Measurements from ENCODE around the gene ABCB9. TPM values are rescaled to one million over a fixed set of nuclear protein-coding genes. Genes with fewer than 3 reads are reported as not detected.

Gene ABCB9
- total RNA-seq, 1 experiment from 2014 or later = 4.6 TPM

DNA sequence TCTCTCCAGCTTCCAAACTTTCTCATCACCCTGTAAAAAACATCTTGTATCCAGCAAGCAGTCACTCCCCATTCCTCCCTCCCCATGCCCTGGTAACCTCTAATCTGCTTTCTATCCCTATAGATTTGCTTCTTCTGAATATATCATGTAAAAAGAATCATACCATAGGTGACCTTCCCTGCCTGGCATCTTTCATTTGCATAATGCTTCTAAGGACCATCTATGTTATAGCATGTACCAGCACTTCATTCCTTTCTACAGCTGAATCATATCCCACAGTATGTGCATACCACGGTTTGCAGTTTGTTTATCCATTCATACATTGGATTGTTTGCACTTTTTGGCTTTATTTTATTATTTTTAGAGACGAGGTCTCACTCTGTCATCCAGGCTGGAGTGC, 47.4 kb downstream of the ABCB9 start:
- no peaks in the 10 kb centered on the region for H3K9me3 ChIP-seq (ENCODE audit: control insufficient read depth, low read depth, low read length)
- no peak overlapping the region for H3K56ac ChIP-seq (ENCODE audit: insufficient read length, low read depth, low read length)
- H3K27ac ChIP-seq (ENCODE audit: insufficient read length, low read depth, low read length) = no peak overlapping the region
- no peak for DNase-seq
- Mint-ChIP-seq H3K36me3 (ENCODE audit: insufficient read depth in 1 of 3, low read depth in 3 of 3) (no peaks in the 10 kb centered on the region), H3K4me3 (no peak overlapping the region), H3K27ac (no peak overlapping the region), H3K9me3 (no peaks in the 10 kb centered on the region), H3K4me1 (no peaks in the 10 kb centered on the region), H3K27me3 (ENCODE audit: low read depth) (peaks cover 25% of the 10 kb centered on the region)
- H2BK20ac ChIP-seq (ENCODE audit: low read depth, low read length, poor library complexity, severe bottlenecking) = no peak overlapping the region
- H3K23ac ChIP-seq (ENCODE audit: insufficient read length, low read depth, low read length) = no peak overlapping the region
- no peaks in the 10 kb centered on the region for H4K20me1 ChIP-seq (ENCODE audit: control insufficient read depth, insufficient read depth, insufficient read length)
- no peak overlapping the region for H3T11ph ChIP-seq (ENCODE audit: low read length)
- no peak overlapping the region for H2AFZ ChIP-seq (ENCODE audit: low read length)
- no peak overlapping the region for H2BK12ac ChIP-seq (ENCODE audit: insufficient read length, low read depth, low read length)
- H3K18ac ChIP-seq (ENCODE audit: insufficient read length, low read depth, low read length) = no peak overlapping the region
- no peaks in the 10 kb centered on the region for H3K79me1 ChIP-seq (ENCODE audit: insufficient read depth, low read depth, low read length, poor library complexity, severe bottlenecking)
- H4K5ac ChIP-seq (ENCODE audit: insufficient read length, low read depth, low read length) = no peak overlapping the region
- H2AK5ac ChIP-seq (ENCODE audit: insufficient read length, low read length) = no peak overlapping the region
- no peak overlapping the region for H2BK15ac ChIP-seq (ENCODE audit: low read depth, low read length)
- H3K9ac ChIP-seq (ENCODE audit: extremely low read depth, insufficient read length, low read length) = no peak overlapping the region
- no peak overlapping the region for H2BK5ac ChIP-seq (ENCODE audit: insufficient read length, low read length)
- TF ChIP-seq, protein P1, sequence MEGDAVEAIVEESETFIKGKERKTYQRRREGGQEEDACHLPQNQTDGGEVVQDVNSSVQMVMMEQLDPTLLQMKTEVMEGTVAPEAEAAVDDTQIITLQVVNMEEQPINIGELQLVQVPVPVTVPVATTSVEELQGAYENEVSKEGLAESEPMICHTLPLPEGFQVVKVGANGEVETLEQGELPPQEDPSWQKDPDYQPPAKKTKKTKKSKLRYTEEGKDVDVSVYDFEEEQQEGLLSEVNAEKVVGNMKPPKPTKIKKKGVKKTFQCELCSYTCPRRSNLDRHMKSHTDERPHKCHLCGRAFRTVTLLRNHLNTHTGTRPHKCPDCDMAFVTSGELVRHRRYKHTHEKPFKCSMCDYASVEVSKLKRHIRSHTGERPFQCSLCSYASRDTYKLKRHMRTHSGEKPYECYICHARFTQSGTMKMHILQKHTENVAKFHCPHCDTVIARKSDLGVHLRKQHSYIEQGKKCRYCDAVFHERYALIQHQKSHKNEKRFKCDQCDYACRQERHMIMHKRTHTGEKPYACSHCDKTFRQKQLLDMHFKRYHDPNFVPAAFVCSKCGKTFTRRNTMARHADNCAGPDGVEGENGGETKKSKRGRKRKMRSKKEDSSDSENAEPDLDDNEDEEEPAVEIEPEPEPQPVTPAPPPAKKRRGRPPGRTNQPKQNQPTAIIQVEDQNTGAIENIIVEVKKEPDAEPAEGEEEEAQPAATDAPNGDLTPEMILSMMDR (conservative IDR thresholded peaks at IDR 0.05) = no peak
- no peak overlapping the region for H3K4me2 ChIP-seq (ENCODE audit: insufficient read depth, insufficient read length, low read length)
- no peak overlapping the region for H4K8ac ChIP-seq (replicated peaks; ENCODE audit: insufficient read length, low read depth, low read length)
- no peak overlapping the region for H3K14ac ChIP-seq (ENCODE audit: insufficient read depth, low read length)
- H3K23me2 ChIP-seq (ENCODE audit: insufficient read length, low read depth, low read length, poor library complexity, severe bottlenecking) = no peaks in the 10 kb centered on the region
- WGBS (ENCODE audit: extremely low coverage, insufficient read length, low lambda C conversion rate) = no CpG with 5 or more reads among the region's 2 CpGs
- no peak overlapping the region for H4K91ac ChIP-seq (ENCODE audit: insufficient read length, low read depth, low read length)
- H2BK120ac ChIP-seq (ENCODE audit: low read depth, low read length, poor library complexity, severe bottlenecking) = no peak overlapping the region
- H3K4ac ChIP-seq (ENCODE audit: low read depth, low read length) = no peak overlapping the region
- H3K4me1 ChIP-seq (ENCODE audit: insufficient read depth, low read length) = no peaks in the 10 kb centered on the region
- no peaks in the 10 kb centered on the region for H3K79me2 ChIP-seq (ENCODE audit: insufficient read depth, low read length)
- no peaks in the 10 kb centered on the region for H3K27me3 ChIP-seq (ENCODE audit: insufficient read depth, low read length)
